Type B pancreatic cell (in vitro differentiated cells): ENCODE data around the gene MLLT3. TPM values are rescaled to one million over a fixed set of nuclear protein-coding genes. Genes with fewer than 3 reads are reported as not detected.

Experiments used
- DNase-seq: peaks from one replicate; pipeline ENCODE4 v3.0.0; 2021; ENCODE audit warnings: mixed read lengths; ENCODE audit not compliant: unreplicated experiment; ENCODE audit errors: extremely low spot score
- H3K27ac Mint-ChIP-seq: 2 replicates; pipeline ENCODE4 v1.8.0; 2021; ENCODE audit warnings: mild to moderate bottlenecking, mixed read lengths
- H3K27me3 Mint-ChIP-seq: 2 replicates; pipeline ENCODE4 v1.8.0; 2021; ENCODE audit warnings: mixed read lengths
- H3K36me3 Mint-ChIP-seq: 2 replicates; pipeline ENCODE4 v1.8.0; 2021; ENCODE audit warnings: mixed read lengths
- H3K4me1 Mint-ChIP-seq: one replicate; pipeline ENCODE4 v1.8.0; 2021; ENCODE audit warnings: mixed read lengths; ENCODE audit not compliant: unreplicated experiment
- H3K4me3 Mint-ChIP-seq: 2 replicates; pipeline ENCODE4 v1.8.0; 2021; ENCODE audit warnings: mild to moderate bottlenecking, mixed read lengths
- H3K9me3 Mint-ChIP-seq: 2 replicates; pipeline ENCODE4 v1.8.0; 2021; ENCODE audit warnings: mixed read lengths
- total RNA-seq: library from RNA; stranded (reverse); gene quantifications from 2 replicates; pipeline ENCODE4 v1.2.1, GENCODE V29; 2021; ENCODE audit warnings: low replicate concordance
- TF ChIP-seq, protein P1 (sequence below): fragments of 200-600 bp; sonication (generic); conservative IDR thresholded peaks from 2 replicates; pipeline ENCODE4 v1.5.0; 2021; ENCODE audit warnings: antibody characterized with exemption, mild to moderate bottlenecking

Gene MLLT3
- total RNA-seq, 1 donor from 2014 or later: 44.2 TPM

DNA sequence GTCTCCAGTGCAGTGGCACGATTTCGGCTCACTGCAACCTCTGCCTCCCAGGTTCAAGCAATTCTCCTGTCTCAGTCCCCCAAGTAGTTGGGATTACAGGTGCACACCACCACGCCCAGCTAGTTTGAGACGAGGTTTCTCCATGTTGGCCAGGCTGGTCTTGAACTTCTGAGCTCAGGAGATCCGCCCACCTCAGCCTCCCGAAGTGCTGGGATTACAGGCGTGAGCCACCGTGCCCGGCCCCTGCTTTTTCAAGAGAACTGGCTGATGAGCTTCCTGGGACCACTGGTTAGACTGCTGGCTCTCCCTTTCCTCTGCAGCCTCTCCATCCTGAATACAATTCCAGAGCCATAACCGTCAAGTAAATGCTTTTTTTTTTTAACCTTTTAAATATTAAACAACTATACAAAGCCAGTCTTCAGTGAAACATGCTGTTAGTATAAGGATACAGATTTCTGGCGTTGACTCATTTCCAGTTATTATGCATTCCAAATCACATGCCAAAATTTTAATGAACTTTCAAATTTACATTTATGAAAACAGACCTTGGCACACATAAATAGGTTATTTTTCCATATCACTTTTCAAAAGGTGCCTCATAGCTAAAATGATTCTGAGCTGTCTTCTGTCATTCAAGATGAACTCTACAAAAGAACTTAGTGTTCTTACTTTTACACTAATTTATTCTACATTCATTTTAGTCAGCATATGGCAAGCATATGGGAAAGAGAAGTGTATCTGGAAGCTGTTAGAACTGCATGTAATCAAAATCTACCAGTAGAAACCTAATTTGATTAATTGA, 116.0 kb downstream of the MLLT3 start:
- TF ChIP-seq, protein P1, sequence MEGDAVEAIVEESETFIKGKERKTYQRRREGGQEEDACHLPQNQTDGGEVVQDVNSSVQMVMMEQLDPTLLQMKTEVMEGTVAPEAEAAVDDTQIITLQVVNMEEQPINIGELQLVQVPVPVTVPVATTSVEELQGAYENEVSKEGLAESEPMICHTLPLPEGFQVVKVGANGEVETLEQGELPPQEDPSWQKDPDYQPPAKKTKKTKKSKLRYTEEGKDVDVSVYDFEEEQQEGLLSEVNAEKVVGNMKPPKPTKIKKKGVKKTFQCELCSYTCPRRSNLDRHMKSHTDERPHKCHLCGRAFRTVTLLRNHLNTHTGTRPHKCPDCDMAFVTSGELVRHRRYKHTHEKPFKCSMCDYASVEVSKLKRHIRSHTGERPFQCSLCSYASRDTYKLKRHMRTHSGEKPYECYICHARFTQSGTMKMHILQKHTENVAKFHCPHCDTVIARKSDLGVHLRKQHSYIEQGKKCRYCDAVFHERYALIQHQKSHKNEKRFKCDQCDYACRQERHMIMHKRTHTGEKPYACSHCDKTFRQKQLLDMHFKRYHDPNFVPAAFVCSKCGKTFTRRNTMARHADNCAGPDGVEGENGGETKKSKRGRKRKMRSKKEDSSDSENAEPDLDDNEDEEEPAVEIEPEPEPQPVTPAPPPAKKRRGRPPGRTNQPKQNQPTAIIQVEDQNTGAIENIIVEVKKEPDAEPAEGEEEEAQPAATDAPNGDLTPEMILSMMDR: no peak
- DNase-seq: no peak
- Mint-ChIP-seq H3K4me3 (no peak overlapping the region), H3K27ac (no peak overlapping the region), H3K4me1 (peaks cover 32% of the 10 kb centered on the region), H3K9me3 (peaks cover 4% of the 10 kb centered on the region), H3K36me3 (peaks cover 10% of the 10 kb centered on the region), H3K27me3 (no peaks in the 10 kb centered on the region)

DNA sequence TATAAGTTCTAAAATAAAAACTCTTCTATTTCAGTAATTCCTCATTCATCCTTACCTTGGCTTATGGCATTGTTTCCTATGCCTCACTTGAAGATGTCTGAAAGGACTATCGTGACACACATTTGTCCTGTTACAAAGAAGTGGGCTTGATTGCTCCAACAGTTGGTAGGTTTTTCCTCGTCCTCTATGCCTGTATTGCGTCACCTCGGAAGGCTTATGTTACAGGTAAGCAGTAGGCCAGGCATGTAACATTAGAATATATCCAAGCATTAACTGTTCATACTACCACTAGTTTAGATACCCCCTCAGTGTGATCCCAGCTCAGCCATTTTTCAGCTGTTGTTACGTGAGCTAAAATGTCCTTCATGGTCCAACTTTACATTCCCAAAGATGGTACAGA, 116.7 kb downstream of the MLLT3 start:
- no peak for DNase-seq
- TF ChIP-seq, protein P1: no peak
- H3K9me3 Mint-ChIP-seq: peaks cover 4% of the 10 kb centered on the region
- no peak overlapping the region for H3K27ac Mint-ChIP-seq
- no peaks in the 10 kb centered on the region for H3K27me3 Mint-ChIP-seq
- peaks cover 32% of the 10 kb centered on the region for H3K4me1 Mint-ChIP-seq
- peaks cover 10% of the 10 kb centered on the region for H3K36me3 Mint-ChIP-seq
- no peak overlapping the region for H3K4me3 Mint-ChIP-seq

DNA sequence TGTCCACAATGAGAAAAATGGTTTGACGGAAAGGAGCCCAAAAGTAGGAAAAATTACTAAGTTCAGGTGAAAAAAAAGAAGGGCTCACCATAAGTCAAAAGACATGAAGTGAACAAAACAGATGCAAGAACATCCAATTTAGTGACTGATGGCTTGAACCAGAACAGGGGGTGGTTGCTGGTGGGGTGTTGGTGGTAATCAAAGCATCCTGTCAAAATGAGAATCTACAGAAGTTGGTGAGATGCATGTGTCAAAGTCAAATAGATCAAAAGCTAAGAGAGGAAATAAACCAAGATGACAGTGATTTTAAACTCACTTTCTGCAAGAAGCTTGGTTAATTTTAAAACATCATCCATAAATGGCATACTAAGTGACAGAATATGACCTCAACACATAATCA, 117.4 kb downstream of the MLLT3 start:
- no peak overlapping the region for H3K27ac Mint-ChIP-seq
- peaks cover 10% of the 10 kb centered on the region for H3K36me3 Mint-ChIP-seq
- H3K27me3 Mint-ChIP-seq: no peaks in the 10 kb centered on the region
- no peak for DNase-seq
- peaks cover 32% of the 10 kb centered on the region for H3K4me1 Mint-ChIP-seq
- H3K4me3 Mint-ChIP-seq: no peak overlapping the region
- TF ChIP-seq, protein P1: no peak
- peaks cover 4% of the 10 kb centered on the region for H3K9me3 Mint-ChIP-seq

DNA sequence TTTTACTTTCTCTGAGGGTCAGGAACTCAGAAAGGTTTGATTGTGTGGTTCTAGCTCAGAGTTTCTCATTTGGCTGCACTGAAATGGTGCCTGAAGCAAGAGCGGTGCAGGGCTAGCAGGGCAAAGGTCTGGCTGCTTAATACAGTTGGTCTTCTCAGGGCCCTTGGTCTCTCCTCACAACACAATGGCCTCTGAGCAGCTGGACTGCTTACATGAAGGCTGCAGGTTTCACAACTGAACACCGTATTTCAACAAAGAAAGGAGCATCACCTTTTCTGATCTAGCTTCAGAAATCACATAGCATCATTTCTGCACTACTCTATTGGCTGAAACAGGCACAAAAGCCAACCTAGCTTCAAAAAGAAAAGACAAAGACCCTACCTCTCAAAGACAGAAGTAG, 122.2 kb downstream of the MLLT3 start:
- TF ChIP-seq, protein P1: no peak
- Mint-ChIP-seq H3K27ac (no peak overlapping the region), H3K36me3 (peaks cover 14% of the 10 kb centered on the region), H3K4me1 (peaks cover 10% of the 10 kb centered on the region), H3K27me3 (no peaks in the 10 kb centered on the region), H3K4me3 (no peak overlapping the region), H3K9me3 (no peaks in the 10 kb centered on the region)
- DNase-seq: no peak

DNA sequence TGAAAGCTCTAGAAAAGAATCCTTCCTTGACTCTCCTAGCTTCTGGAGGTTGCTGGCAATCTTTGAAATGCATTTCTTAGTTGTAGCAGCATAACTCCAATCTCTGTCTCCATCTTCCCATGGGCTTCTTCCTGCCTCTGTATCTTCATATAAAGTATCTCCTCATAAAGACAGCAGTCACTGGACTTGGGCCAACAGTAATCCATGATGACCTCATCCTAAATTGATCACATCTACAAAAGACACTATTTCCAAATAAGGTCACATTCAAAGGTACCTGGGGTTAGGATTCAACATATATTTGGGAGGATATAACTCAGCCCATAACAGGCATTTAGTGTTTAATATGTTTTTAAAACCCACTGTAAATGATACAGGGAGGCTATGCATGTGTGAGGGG, 123.3 kb downstream of the MLLT3 start:
- no peak overlapping the region for H3K4me3 Mint-ChIP-seq
- H3K4me1 Mint-ChIP-seq: peaks cover 10% of the 10 kb centered on the region
- H3K27me3 Mint-ChIP-seq: no peaks in the 10 kb centered on the region
- H3K9me3 Mint-ChIP-seq: no peaks in the 10 kb centered on the region
- peaks cover 11% of the 10 kb centered on the region for H3K36me3 Mint-ChIP-seq
- TF ChIP-seq, protein P1: no peak
- no peak overlapping the region for H3K27ac Mint-ChIP-seq
- DNase-seq: no peak
